B cell (primary cell): ENCODE measurements around the gene CETP. TPM values are rescaled to one million over a fixed set of nuclear protein-coding genes. Genes with fewer than 3 reads are reported as not detected.
A peak's percentile ranks its signal among the peaks of the same experiment; 100 is the strongest.

Experiments
- ATAC-seq: fragments of 200-7000 bp; cut with Tn5 transposase; one replicate; pipeline ENCODE4 v1.10.0; 2021; ENCODE audit warnings: low read depth, mild to moderate bottlenecking, moderate number of reproducible peaks, moderate library complexity
- CTCF ChIA-PET: fragments of 350-600 bp; sonication (Branson Sonifier 250); formaldehyde crosslinking; loops from one replicate; lab custom pipeline; 2021; ENCODE audit warnings: antibody characterized with exemption, inconsistent platforms; lab: Charles Lee
- POLR2A ChIA-PET: fragments of 350-600 bp; sonication (Branson Sonifier 250); formaldehyde crosslinking; loops from one replicate; lab custom pipeline; 2021; ENCODE audit warnings: antibody characterized with exemption; lab: Charles Lee
- DNase-seq: peaks from one replicate; pipeline ENCODE4 v3.0.0; 2013
- H2AFZ ChIP-seq: 2 replicates; pipeline ENCODE4 v1.6.1; 2012; ENCODE audit warnings: mild to moderate bottlenecking, low read depth, low read length; ENCODE audit not compliant: insufficient read depth, poor library complexity, severe bottlenecking
- H3K27ac ChIP-seq, 2 donors: 1 replicate in 1 of 2; 2 replicates in 1 of 2; pipeline ENCODE4 v1.5.1; 2012 to 2013; ENCODE audit warnings: low read length in 2 of 2, mild to moderate bottlenecking in 2 of 2, moderate library complexity in 1 of 2
- H3K27me3 ChIP-seq, 4 experiments: fragments of 200-600 bp in 1 of 4; sonication (generic) in 1 of 4; replicated peaks in 1 of 4; 1 replicate in 2 of 4; 2 replicates in 2 of 4; pipeline versions ENCODE4 v1.6.1 to v1.7.0; 2013 to 2016; ENCODE audit warnings: low read length in 3 of 4, mild to moderate bottlenecking in 2 of 4, mixed read lengths in 1 of 4, moderate library complexity in 1 of 4; ENCODE audit not compliant: insufficient read depth in 4 of 4, control insufficient read depth in 3 of 4; ENCODE audit errors: control extremely low read depth in 1 of 4
- H3K36me3 ChIP-seq, 2 experiments: replicated peaks in 1 of 2; 1 replicate in 1 of 2; 2 replicates in 1 of 2; pipeline versions ENCODE4 v1.6.1 to v1.7.1; 2013; ENCODE audit warnings: low read length in 1 of 2; ENCODE audit not compliant: insufficient read depth in 2 of 2, control insufficient read depth in 1 of 2; ENCODE audit errors: control extremely low read depth in 1 of 2, extremely low read depth in 1 of 2
- H3K4me1 ChIP-seq, 2 donors: fragments of 200-600 bp in 1 of 2; sonication (generic) in 1 of 2; 1 replicate in 1 of 2; 2 replicates in 1 of 2; pipeline versions ENCODE4 v1.5.1 to v1.6.1; 2013 to 2017; ENCODE audit warnings: low read length in 2 of 2; ENCODE audit not compliant: control insufficient read depth in 2 of 2, insufficient read depth in 2 of 2
- H3K4me2 ChIP-seq: replicated peaks from 2 replicates; pipeline ENCODE3; 2012; ENCODE audit warnings: mild to moderate bottlenecking, low read depth, low read length; ENCODE audit not compliant: poor library complexity, severe bottlenecking
- H3K4me3 ChIP-seq, 5 experiments: fragments of 200-600 bp in 1 of 5; sonication (generic) in 1 of 5; 1 replicate in 3 of 5; 2 replicates in 2 of 5; pipeline versions ENCODE4 v1.5.1 to v1.7.0; 2011 to 2016; ENCODE audit warnings: low read length in 4 of 5, mild to moderate bottlenecking in 4 of 5, low read depth in 2 of 5, control low read depth in 1 of 5, moderate library complexity in 1 of 5; ENCODE audit not compliant: insufficient read depth in 1 of 5; ENCODE audit errors: control extremely low read depth in 1 of 5, extremely low read depth in 1 of 5
- H3K79me2 ChIP-seq: fragments of 200-600 bp; sonication (generic); one replicate; pipeline ENCODE4 v1.6.0; 2016; ENCODE audit warnings: low read length; ENCODE audit not compliant: control insufficient read depth, insufficient read depth
- H3K9ac ChIP-seq: fragments of 200-600 bp; sonication (generic); 2 replicates; pipeline ENCODE4 v1.6.1; 2017; ENCODE audit warnings: mild to moderate bottlenecking, low read length, moderate library complexity
- H3K9me3 ChIP-seq, 3 donors: one replicate each; pipeline versions ENCODE4 v1.6.1 to v1.7.1; 2013; ENCODE audit warnings: low read length in 2 of 3; ENCODE audit not compliant: control insufficient read depth in 2 of 3, insufficient read depth in 1 of 3; ENCODE audit errors: control extremely low read depth in 1 of 3
- H4K20me1 ChIP-seq: 2 replicates; pipeline ENCODE4 v1.6.0; 2012; ENCODE audit warnings: mild to moderate bottlenecking, low read length; ENCODE audit not compliant: insufficient read depth, control insufficient read depth, poor library complexity, severe bottlenecking
- H3K27ac Mint-ChIP-seq: one replicate; pipeline ENCODE4 v1.8.0; 2021; ENCODE audit warnings: mixed read lengths
- H3K27me3 Mint-ChIP-seq: one replicate; pipeline ENCODE4 v1.8.0; 2021; ENCODE audit warnings: mixed read lengths
- H3K4me1 Mint-ChIP-seq: one replicate; pipeline ENCODE4 v1.8.0; 2021; ENCODE audit warnings: mixed read lengths
- H3K4me3 Mint-ChIP-seq: one replicate; pipeline ENCODE4 v1.8.0; 2021; ENCODE audit warnings: mixed read lengths
- H3K9me3 Mint-ChIP-seq: one replicate; pipeline ENCODE4 v1.8.0; 2022; ENCODE audit warnings: mixed read lengths; ENCODE audit not compliant: insufficient read depth
- CTCF ChIP-seq: fragments of 200-600 bp; IDR thresholded peaks from one replicate; pipeline ENCODE4 v1.8.0; 2022; ENCODE audit warnings: antibody characterized with exemption, mild to moderate bottlenecking
- EZH2 ChIP-seq: IDR thresholded peaks from 2 replicates; pipeline ENCODE4 v1.6.1; 2012; ENCODE audit warnings: borderline replicate concordance, low read depth, mild to moderate bottlenecking, moderate library complexity, low read length; ENCODE audit not compliant: insufficient read depth, poor library complexity, severe bottlenecking
- WGBS: methylation state at CpG from one replicate; pipeline ENCODE4 v1.1.5; 2013; ENCODE audit warnings: missing lambda C conversion rate; ENCODE audit not compliant: insufficient coverage; 5-methylcytosine and 5-hydroxymethylcytosine counted together
- intact Hi-C: fragments of 100-400 bp; cut with micrococcal nuclease; formaldehyde crosslinking; loops from one replicate; pipeline ENCODE4 v1.10.0; 2022
- polyA plus RNA-seq: library from polyadenylated mRNA; depleted of rRNA; stranded (reverse); fragments of >200 nt; gene quantifications from 2 replicates; pipeline ENCODE4 v1.2.3, GENCODE V29; 2012
- total RNA-seq, 2 donors: library from RNA; stranded (reverse); fragments of 120-200 nt in 1 of 2; gene quantifications; 1 replicate in 1 of 2; 2 replicates in 1 of 2; pipeline versions ENCODE4 v1.2.3 to v1.2.4, GENCODE V29; 2013 to 2022

Gene CETP
- total and polyA plus RNA-seq, 2 donors (not counting 1 experiment from before 2014, with no cell fraction given): 0.18 to 1.3 TPM

DNA sequence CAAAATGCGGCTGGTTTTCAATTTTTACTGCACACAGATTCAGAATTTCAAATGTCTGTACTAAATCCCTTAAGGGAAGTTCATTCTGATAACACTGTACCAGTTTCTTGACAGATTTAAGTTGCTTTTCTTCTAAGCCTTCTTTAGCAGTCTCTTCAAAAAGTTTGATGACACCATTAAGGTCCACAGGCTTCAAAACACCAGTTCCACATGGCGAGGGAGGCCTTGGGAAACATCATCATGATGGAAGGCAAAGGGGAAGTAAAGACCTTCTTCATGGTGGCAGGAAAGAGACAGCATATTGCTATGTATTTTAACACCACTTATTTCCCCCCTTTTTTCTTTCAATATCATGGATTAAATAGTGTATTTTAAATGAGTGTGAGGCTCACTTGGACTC lies 52.2 kb downstream of the CETP start:
- H3K36me3 ChIP-seq: peaks cover 14 to 32% of the 10 kb centered on the region in 2 experiments
- H3K9me3 Mint-ChIP-seq: no peaks in the 10 kb centered on the region
- ChIA-PET POLR2A (interaction anchor here (0.6 kb wide), 1 partner anchor 32 kb away, joined by 3 read pairs; no protein-coding TSS in a partner anchor), CTCF (interaction anchor here (7.5 kb wide), 1 partner anchor 50 kb away, joined by 49 read pairs; the partner anchor contains the start of gene CETP)
- H3K9me3 ChIP-seq: no peaks in the 10 kb centered on the region
- H3K4me3 ChIP-seq: peak overlapping the region in 1 of 5 experiments; percentile 31
- H3K4me2 ChIP-seq: peak overlapping the region; percentile 50
- peak overlapping the region; percentile 84 for H3K27ac Mint-ChIP-seq
- no peak for ATAC-seq
- peak overlapping the region; percentile 35 to 75 for H3K27ac ChIP-seq
- TF ChIP-seq EZH2 (no peak), CTCF (no peak)
- H3K79me2 ChIP-seq: peaks cover 90% of the 10 kb centered on the region
- peaks cover 36 to 45% of the 10 kb centered on the region in 2 donors for H3K4me1 ChIP-seq
- peaks cover 4% of the 10 kb centered on the region for H4K20me1 ChIP-seq
- whole genome bisulfite sequencing: no CpG with 5 or more reads among the region's 2 CpGs
- no peaks in the 10 kb centered on the region for H3K27me3 ChIP-seq
- DNase-seq: no peak
- H3K9ac ChIP-seq: no peak overlapping the region
- H2AFZ ChIP-seq: no peak overlapping the region
- no peaks in the 10 kb centered on the region for H3K27me3 Mint-ChIP-seq
- peak overlapping the region; percentile 66 for H3K4me3 Mint-ChIP-seq
- peaks cover 49% of the 10 kb centered on the region for H3K4me1 Mint-ChIP-seq
- intact Hi-C loops: loop anchor here (1.0 to 2.0 kb wide), 3 partner anchors 28 to 49 kb away; no protein-coding TSS in a partner anchor

DNA sequence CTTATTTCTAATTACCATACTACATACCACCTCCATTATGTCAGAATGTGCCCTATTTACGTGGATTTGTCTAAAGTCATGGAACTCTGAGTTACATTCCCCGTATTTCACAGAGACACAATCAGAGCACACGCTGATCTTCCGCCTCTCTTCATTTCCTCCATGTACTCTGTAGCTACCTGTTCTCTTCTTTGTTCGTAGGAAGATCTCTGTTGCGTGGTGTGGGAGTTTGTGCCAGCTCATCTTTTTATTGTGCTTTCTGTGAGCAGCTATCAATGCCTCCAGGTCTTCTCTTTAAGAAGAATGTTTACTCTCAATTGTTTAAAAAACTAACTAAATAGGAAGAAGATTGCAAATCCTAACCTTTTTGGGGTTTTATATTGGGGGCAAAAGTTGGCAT lies 54.6 kb downstream of the CETP start:
- H3K27me3 ChIP-seq: no peaks in the 10 kb centered on the region
- Mint-ChIP-seq H3K4me1 (peaks cover 38% of the 10 kb centered on the region), H3K27me3 (no peaks in the 10 kb centered on the region), H3K27ac (peak overlapping the region; percentile 33), H3K9me3 (no peaks in the 10 kb centered on the region), H3K4me3 (no peak overlapping the region)
- H4K20me1 ChIP-seq: peaks cover 4% of the 10 kb centered on the region
- H3K36me3 ChIP-seq: peaks cover 14 to 53% of the 10 kb centered on the region in 2 experiments
- no peak for DNase-seq
- ATAC-seq: no peak
- H3K4me1 ChIP-seq: peaks cover 26 to 29% of the 10 kb centered on the region in 2 donors
- intact Hi-C loops: no loop called here
- H3K4me2 ChIP-seq: no peak overlapping the region
- H3K9me3 ChIP-seq: no peaks in the 10 kb centered on the region
- TF ChIP-seq EZH2 (no peak), CTCF (no peak)
- POLR2A ChIA-PET: no interaction called here
- peaks cover 81% of the 10 kb centered on the region for H3K79me2 ChIP-seq
- CTCF ChIA-PET: interaction anchor here (0.6 to 1.5 kb wide), 3 partner anchors 11 to 51 kb away, joined by 3 read pairs; no protein-coding TSS in a partner anchor
- H3K4me3 ChIP-seq: no peak overlapping the region
- H3K9ac ChIP-seq: no peak overlapping the region
- 100% methylated on average over 1 of the region's 6 CpGs for WGBS
- no peak overlapping the region for H2AFZ ChIP-seq
- H3K27ac ChIP-seq: no peak overlapping the region
